Epithelial cell of proximal tubule (primary cell): ENCODE measurements around the gene MMP24OS. TPM values are rescaled to one million over a fixed set of nuclear protein-coding genes. Genes with fewer than 3 reads are reported as not detected.

Experiments
- DNase-seq: peaks from one replicate; pipeline ENCODE4 v3.0.0-alpha.2; 2011; ENCODE audit warnings: low read depth
- H3K4me3 ChIP-seq: 2 replicates; pipeline ENCODE4 v1.5.1; 2011; ENCODE audit warnings: low read depth, mild to moderate bottlenecking, low read length
- CTCF ChIP-seq: conservative IDR thresholded peaks from 2 replicates; pipeline ENCODE4 v1.5.1; 2012; ENCODE audit warnings: low read depth, mild to moderate bottlenecking, low read length
- total RNA-seq: library from RNA; depleted of rRNA; stranded (reverse); fragments of >200 nt; gene quantifications from 2 replicates; pipeline ENCODE4 v1.2.3, GENCODE V29; 2015

Gene MMP24OS
- total RNA-seq, 1 donor from 2014 or later, result 32.3 TPM

DNA sequence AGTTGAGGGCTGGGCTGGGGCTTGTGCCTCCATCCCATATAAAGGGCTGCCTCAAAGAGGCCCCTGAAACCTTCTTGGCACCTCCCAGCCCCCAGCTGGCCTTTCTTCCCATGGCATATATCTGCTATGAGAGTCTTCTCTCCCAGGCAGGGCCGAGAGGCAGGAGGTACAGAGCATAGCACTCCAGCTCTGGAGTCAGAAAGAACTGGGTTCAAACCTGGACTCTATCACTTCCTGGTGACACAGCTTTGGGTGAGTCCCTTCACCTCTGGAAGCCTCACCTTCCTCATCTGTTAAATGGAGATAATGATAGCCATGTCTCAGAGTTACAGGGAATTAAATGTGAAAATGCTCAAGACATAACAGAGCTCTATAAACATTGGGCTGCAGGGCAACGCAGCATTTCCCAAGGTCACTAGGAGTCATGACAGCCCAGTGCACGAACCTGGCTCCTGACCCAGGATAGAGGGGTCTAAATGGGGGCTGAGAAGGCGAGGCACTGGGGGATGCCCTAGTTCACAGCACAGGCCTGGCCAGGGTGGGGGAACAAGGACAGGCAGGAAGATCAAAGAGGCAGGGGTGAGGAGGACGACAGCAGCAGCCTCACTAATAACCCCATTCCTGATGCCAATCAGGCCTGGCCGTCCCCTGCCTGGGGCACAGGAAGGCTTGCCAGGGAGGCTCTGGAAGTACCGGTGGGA is 12.4 kb upstream of the MMP24OS start:
- TF ChIP-seq CTCF, result no peak
- no peak overlapping the region for H3K4me3 ChIP-seq

DNA sequence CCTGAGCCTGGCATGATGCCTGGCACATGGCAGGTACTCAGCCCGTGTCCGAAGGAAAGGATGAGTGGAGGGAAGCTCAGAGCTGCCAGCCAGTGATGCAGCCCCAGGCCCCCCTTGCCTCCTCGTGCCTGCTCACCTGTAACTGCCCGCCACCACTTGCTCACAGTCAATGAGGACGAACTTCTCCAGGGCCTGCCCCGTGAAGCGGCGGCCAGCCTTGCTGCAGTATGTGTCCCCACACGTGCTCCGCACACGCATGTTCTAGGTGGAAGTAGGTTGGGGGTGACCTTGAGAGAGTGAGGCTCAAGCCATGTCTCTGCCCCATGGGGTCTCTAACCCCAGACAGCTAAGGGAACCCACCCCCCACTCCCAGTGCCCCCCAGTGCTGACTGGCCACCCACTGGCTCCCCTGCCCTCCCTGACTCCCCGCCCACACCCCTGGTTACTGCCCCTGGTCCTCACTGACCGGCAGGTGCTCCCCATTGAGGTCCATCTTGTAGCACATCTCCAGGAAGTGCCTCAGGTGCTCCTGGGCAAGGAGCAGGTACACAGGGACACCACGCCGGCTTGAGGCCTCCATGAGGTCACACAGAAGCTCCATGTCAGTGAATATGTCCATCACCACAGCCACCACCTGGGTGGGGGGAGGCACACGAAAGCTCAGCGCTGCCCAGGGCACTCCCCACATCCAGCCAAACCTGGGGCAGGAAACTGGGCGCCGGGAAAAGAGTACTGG is 10.6 kb upstream of the MMP24OS start:
- no peak for TF ChIP-seq CTCF
- no peak overlapping the region for H3K4me3 ChIP-seq
- no peak for DNase-seq

More for the DNA sequence above, 12.4 kb upstream of the MMP24OS start:
- no peak for DNase-seq

GRCh38 chr20:35287509-35288324 is 9.8 kb upstream of the MMP24OS start:
- H3K4me3 ChIP-seq, result no peak overlapping the region
- DNase-seq, result no peak
- TF ChIP-seq CTCF, result no peak

- H3K4me3 ChIP-seq, result no peak overlapping the region
- DNase-seq, result no peak
- no peak for TF ChIP-seq CTCF
Observed at GRCh38 chr20:35286899-35287508, 9.1 kb upstream of the MMP24OS start.

DNA sequence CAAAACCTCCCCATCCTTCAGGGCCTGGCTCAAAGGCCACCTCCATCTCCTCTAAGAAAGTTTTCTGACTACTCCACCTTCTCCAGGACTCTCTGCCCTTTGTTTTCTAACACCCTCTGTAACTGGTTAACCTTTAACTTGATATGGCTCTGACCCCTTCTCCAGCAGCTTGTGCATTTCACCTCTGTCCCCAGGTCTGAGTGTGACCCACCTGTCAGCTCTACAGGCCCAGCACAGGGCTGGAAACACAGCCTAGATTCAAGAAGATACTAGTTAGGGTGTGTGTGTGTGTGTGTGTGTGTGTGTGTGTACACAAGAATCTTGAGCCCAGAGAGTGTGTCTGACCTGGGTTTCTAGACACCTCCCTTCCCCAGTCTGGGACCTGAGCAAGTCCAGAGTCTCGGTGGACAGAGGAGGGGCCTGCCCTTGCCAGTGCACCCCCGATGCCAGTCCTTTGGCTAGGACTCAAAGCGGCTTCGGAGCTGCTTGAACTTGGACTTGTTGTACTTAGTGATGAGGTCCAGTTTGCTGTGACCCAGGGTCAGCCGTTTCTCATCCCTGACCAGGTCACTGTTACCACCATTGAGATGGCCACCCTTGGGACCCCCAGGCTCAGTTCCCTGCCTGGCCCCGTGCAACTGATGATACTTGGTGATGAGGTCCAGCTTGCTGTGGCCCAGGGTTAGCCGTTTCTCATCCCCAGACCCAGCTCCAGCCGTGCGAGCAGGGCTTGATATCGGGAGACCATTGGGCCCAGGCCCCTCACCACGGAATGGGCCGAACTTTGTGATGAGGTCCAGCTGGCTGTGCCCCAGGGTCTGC is 8.4 kb upstream of the MMP24OS start:
- H3K4me3 ChIP-seq, result no peak overlapping the region
- no peak for TF ChIP-seq CTCF
- no peak for DNase-seq

DNA sequence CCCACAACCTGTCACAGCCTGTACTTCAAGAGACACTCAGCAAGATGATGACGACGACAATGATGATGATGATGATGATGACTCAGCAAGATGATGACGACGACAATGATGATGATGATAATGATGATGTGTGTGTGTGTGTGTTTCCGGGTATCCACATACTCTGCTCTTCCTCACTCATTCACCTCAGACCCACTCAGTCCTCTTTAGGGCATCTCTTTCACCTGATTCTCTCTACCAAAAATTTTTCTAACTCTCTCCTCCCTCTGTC is 7.8 kb upstream of the MMP24OS start:
- TF ChIP-seq CTCF, result no peak
- H3K4me3 ChIP-seq, result peak overlapping the region; percentile 90
- DNase-seq, result no peak
